Omental fat pad (tissue), 4 donors: ENCODE results near the gene BTBD18. TPM values are rescaled to one million over a fixed set of nuclear protein-coding genes. Genes with fewer than 3 reads are reported as not detected.

ENCODE experiments used
- ATAC-seq: fragments of 150-250 bp; one replicate; pipeline ENCODE4 v1.9.1; 2016; ENCODE audit warnings: mild to moderate bottlenecking, moderate library complexity; ENCODE audit not compliant: low FRiP score
- DNase-seq: peaks from one replicate; pipeline ENCODE4 v3.0.0-alpha.2; 2019; ENCODE audit warnings: low spot score
- total RNA-seq, 4 donors: library from RNA; depleted of rRNA; stranded (reverse); fragments of >200 nt; gene quantifications; one replicate each; pipeline ENCODE4 v1.1.0, GENCODE V29; 2016
- TF ChIP-seq, protein P1 (sequence below), 3 donors: fragments of 450-650 bp; IDR thresholded peaks; one replicate each; pipeline ENCODE4 v1.5.1; 2016 to 2017; ENCODE audit warnings: antibody characterized with exemption in 3 of 3, mild to moderate bottlenecking in 3 of 3, moderate library complexity in 2 of 3

The BTBD18 gene
- total RNA-seq, 4 donors from 2014 or later, result not detected

DNA sequence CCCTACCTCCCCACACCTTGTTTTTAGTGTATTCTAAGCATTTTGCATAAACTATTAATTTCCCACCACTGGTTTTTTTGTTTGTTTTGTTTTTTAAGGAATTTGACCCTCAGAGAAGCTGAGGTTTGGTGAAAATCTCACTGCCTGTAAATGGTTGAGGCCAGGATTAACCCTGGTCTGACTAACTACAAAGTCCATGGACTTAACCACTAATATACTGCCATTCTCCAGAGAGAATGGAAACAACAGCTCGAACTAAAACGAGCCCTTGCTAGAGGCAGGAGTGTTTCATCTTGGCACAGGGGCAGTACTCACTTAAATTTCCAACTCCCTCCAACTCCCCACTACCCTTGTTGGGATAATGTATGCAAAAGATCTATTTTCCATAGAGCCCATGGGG lies 12.9 kb upstream of the BTBD18 start:
- DNase-seq (no peak), ATAC-seq (no peak)
- TF ChIP-seq, protein P1, sequence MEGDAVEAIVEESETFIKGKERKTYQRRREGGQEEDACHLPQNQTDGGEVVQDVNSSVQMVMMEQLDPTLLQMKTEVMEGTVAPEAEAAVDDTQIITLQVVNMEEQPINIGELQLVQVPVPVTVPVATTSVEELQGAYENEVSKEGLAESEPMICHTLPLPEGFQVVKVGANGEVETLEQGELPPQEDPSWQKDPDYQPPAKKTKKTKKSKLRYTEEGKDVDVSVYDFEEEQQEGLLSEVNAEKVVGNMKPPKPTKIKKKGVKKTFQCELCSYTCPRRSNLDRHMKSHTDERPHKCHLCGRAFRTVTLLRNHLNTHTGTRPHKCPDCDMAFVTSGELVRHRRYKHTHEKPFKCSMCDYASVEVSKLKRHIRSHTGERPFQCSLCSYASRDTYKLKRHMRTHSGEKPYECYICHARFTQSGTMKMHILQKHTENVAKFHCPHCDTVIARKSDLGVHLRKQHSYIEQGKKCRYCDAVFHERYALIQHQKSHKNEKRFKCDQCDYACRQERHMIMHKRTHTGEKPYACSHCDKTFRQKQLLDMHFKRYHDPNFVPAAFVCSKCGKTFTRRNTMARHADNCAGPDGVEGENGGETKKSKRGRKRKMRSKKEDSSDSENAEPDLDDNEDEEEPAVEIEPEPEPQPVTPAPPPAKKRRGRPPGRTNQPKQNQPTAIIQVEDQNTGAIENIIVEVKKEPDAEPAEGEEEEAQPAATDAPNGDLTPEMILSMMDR (IDR thresholded peaks at IDR 0.05), result no peak

DNA sequence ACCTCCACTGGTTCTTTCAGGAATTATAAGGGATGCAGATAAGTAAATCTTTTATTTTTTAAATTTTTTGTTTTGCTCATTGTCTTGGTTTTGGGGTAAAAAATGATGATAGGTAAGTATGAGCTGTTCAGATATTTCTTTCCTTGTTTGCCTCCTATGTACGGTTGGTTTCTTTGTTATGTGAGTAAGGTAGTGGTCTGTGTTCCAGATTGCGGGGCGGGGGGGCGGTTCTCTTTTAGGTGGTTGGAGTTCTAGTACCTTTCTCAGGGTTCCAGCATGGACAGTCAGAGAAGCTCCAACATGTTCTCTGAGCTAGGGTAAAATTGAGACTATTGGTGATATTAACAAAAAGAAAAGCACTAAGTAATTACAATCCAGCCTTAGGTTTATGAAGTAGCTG lies 12.4 kb upstream of the BTBD18 start:
- DNase-seq (no peak), ATAC-seq (no peak)
- TF ChIP-seq, protein P1 (IDR thresholded peaks at IDR 0.05), result no peak

DNA sequence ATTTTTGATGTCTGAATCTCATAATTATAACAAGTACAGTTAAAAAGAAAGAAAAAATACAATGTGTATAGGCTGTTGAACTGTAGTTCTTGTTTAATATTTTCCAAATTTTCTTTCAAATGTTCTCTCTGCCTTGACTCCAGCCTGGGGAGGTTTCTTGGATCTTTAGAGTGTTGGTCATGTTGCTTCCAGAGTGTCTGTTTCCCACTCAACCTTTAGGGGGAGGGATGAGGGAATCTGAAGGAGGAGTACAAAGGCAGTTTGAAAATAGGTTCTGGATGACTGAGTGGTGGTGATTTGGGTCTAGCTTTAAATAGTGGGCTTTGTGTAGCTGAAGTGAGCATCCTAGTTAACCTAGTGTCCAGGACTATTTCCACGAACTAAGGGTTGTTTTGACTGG lies 11.9 kb upstream of the BTBD18 start:
- ATAC-seq, result peak; percentile 49
- no peak for DNase-seq
- TF ChIP-seq, protein P1 (IDR thresholded peaks at IDR 0.05), result no peak

DNA sequence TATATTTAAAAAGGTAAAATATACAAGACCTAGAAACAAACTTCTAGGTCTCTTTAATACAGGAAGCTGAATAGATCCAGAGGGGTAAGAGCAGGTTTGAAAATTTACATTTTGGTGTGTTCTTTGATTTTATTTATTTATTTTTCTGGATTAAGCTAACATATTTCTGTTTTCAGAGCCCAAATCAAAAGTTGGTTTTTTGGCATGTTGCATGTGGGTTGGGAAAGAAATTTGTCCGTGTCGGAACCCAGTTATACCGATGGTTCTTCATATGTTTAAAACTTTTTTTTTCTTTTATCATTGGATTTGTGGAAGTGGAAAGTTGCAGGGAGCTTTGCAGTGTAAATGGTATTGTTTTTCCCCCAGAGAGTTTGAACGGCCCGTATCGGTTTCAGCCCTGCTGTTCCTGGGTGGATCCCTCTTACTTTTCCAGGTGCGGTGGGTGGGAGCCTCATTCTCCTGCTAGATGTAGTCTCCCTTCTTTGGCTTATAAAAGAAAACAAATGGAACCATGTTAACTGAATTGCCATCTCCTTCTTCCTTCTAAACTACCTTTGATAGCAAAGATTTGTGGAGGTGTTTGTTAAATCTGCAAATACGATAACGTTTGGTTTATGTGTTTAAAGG lies 10.7 kb upstream of the BTBD18 start:
- DNase-seq (no peak), ATAC-seq (no peak)
- TF ChIP-seq, protein P1 (IDR thresholded peaks at IDR 0.05), result no peak

DNA sequence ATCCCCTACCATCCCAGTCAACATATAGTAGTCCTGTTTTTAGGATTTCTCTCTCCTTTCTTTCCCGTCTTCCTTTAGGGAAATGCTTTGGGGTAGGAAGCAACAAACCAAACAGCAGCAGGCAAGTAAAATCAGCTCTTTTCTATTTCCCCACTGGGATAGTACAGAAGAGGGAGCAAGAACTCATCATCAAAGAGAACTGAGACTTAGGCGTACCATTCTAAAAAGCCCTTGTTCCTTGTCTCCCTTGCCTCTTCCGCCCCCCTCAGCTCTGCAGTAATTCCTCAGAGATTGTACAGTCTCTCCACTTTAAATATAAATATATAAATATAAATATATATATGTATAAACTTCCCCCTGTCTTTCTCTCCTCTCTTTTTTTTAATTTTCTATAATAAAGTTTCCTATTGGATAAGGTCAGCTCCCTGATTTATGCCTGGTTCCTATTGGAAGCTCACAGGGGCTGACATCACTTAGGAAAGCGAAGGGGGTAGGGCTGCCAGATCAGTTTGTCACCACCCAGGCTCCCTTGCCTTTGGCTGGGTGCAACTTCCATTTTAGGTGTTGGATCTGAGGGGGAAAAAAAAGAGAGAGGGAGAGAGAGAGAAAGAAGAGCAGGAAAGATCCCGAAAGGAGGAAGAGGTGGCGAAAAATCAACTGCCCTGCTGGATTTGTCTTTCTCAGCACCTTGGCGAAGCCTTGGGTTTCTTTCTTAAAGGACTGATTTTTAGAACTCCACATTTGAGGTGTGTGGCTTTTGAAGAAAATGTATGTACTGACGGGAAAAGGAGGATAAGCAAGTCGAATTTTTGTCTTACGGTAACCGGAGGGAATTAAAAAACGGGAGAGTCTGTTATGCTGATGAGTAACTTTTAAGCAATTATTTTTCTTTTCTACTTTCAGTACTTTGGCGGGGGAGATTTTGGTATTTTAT lies 9.9 kb upstream of the BTBD18 start, which contains the start of gene CTNND1:
TSS of gene CTNND1 (plus strand) at position 502 of the 934 bp plus-strand sequence. CDS start 29,677 bp downstream, outside the sequence.
- TF ChIP-seq, protein P1 (IDR thresholded peaks at IDR 0.05), result no peak
- no peak for DNase-seq
- peak; percentile 99 for ATAC-seq

DNA sequence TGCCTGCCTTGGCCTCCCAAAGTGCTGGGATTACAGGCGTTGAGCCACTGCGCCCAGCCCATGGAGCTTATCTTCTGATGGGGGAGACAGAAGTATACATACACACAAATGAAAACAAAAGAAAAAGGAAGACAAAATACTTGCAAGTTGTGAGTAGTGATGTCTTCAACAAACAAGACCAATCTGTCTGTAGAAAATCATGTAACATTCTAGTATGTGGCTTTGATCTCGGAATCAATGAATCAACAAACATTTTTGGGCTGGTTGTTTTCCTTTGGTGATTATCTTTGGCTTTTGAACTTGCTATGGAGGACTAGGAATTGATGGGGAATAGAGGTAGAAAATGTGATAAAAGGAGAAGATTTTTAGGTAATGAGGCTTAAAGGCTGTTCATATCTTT lies 6.6 kb upstream of the BTBD18 start:
- no peak for ATAC-seq
- no peak for DNase-seq
- TF ChIP-seq, protein P1 (IDR thresholded peaks at IDR 0.05), result no peak
